HEK293T (cell line): ENCODE data around the gene FAM90A26.
A peak's percentile ranks its signal among the peaks of the same experiment; 100 is the strongest.
"Not testable (repeated sequence)": the region's sequence is repeated elsewhere in the genome, so short reads cannot be mapped to it uniquely, and the experiment has no call there.

Source experiments
- CTCF ChIA-PET: fragments of 350-600 bp; formaldehyde crosslinking; extraction: SDS; loops from one replicate; lab custom pipeline; 2021; ENCODE audit warnings: antibody characterized with exemption, inconsistent platforms; lab: Yijun Ruan, JAX
- POLR2A ChIA-PET: fragments of 350-600 bp; formaldehyde crosslinking; extraction: SDS; loops from one replicate; lab custom pipeline; 2020; ENCODE audit warnings: antibody characterized with exemption, inconsistent platforms; lab: Yijun Ruan, JAX
- DNase-seq: peaks from one replicate; pipeline ENCODE4 v3.0.0; 2012; ENCODE audit warnings: mixed read lengths; ENCODE audit errors: extremely low spot score
- L3MBTL2 ChIP-seq: fragments of 450-650 bp; conservative IDR thresholded peaks from 2 replicates; pipeline ENCODE4 v1.6.1; 2016; ENCODE audit warnings: mild to moderate bottlenecking

The FAM90A26 gene

GRCh38 chr4:9151809-9152179 lies 18.4 kb upstream of the FAM90A26 start:
- POLR2A ChIA-PET, CTCF ChIA-PET, DNase-seq: not testable (repeated sequence)
- peak; percentile 63 for TF ChIP-seq L3MBTL2

GRCh38 chr4:9152180-9153007 lies 17.8 kb upstream of the FAM90A26 start:
- DNase-seq: peak; percentile 66
- POLR2A ChIA-PET, CTCF ChIA-PET: not testable (repeated sequence)
- TF ChIP-seq L3MBTL2: peak; percentile 26; the same call in 1 of the 2 replicates

- peak; percentile 83 for DNase-seq
- POLR2A ChIA-PET, CTCF ChIA-PET: not testable (repeated sequence)
- peak; percentile 90 for TF ChIP-seq L3MBTL2
These were observed 17.1 kb upstream of the FAM90A26 start for GRCh38 chr4:9153008-9153570.

- CTCF ChIA-PET, DNase-seq, POLR2A ChIA-PET: not testable (repeated sequence)
- peak; percentile 55 for TF ChIP-seq L3MBTL2
These were observed 16.5 kb upstream of the FAM90A26 start for GRCh38 chr4:9153571-9154157.

- POLR2A ChIA-PET, CTCF ChIA-PET: not testable (repeated sequence)
These were observed 14.9 kb upstream of the FAM90A26 start for GRCh38 chr4:9155101-9155886.

GRCh38 chr4:9158392-9158791 lies 11.8 kb upstream of the FAM90A26 start:
- POLR2A ChIA-PET, CTCF ChIA-PET, DNase-seq: not testable (repeated sequence)

More at GRCh38 chr4:9155101-9155886, 14.9 kb upstream of the FAM90A26 start:
- not testable (repeated sequence) for DNase-seq

- DNase-seq, POLR2A ChIA-PET, CTCF ChIA-PET: not testable (repeated sequence)
These were observed 10.2 kb upstream of the FAM90A26 start for GRCh38 chr4:9160046-9160445.

- CTCF ChIA-PET, DNase-seq, POLR2A ChIA-PET: not testable (repeated sequence)
These were observed 4.2 kb upstream of the FAM90A26 start for GRCh38 chr4:9165990-9166389.

GRCh38 chr4:9210357-9210756 lies 40.1 kb downstream of the FAM90A26 start, which contains the start of gene USP17L10:
Gene USP17L10 (plus strand): TSS chr4:9210657. CDS start chr4:9210657, 0 bp downstream.
- DNase-seq, POLR2A ChIA-PET, CTCF ChIA-PET: not testable (repeated sequence)

GRCh38 chr4:9214701-9215100 lies 44.5 kb downstream of the FAM90A26 start:
- CTCF ChIA-PET, DNase-seq, POLR2A ChIA-PET: not testable (repeated sequence)

- CTCF ChIA-PET, POLR2A ChIA-PET: not testable (repeated sequence)
These were observed 44.9 kb downstream of the FAM90A26 start, which contains the start of gene USP17L11 for GRCh38 chr4:9215105-9215504. Gene USP17L11 (plus strand): TSS chr4:9215405. CDS start chr4:9215405, 0 bp downstream.

GRCh38 chr4:9219852-9220251 lies 49.6 kb downstream of the FAM90A26 start, which contains the start of gene USP17L12:
Gene USP17L12 (plus strand): TSS chr4:9220152. CDS start chr4:9220152, 0 bp downstream.
- DNase-seq, CTCF ChIA-PET, POLR2A ChIA-PET: not testable (repeated sequence)

More at GRCh38 chr4:9215105-9215504, 44.9 kb downstream of the FAM90A26 start, which contains the start of gene USP17L11:
- not testable (repeated sequence) for DNase-seq

GRCh38 chr4:9224596-9224995 lies 54.4 kb downstream of the FAM90A26 start, which contains the start of gene USP17L13:
Gene USP17L13 (plus strand): TSS chr4:9224896. CDS start chr4:9224896, 0 bp downstream.
- CTCF ChIA-PET, DNase-seq, POLR2A ChIA-PET: not testable (repeated sequence)
